PFSK-1 (cell line): Measurements from ENCODE around the gene AKAP9.

Experiments used
- POLR2AphosphoS5 ChIP-seq: IDR thresholded peaks from 2 replicates; pipeline ENCODE4 v1.6.1; 2012; ENCODE audit warnings: low read depth, mild to moderate bottlenecking, control low read depth, low read length, moderate library complexity
- SIN3A ChIP-seq: IDR thresholded peaks from 2 replicates; pipeline ENCODE4 v1.6.1; 2012; ENCODE audit warnings: mild to moderate bottlenecking, low read length, moderate library complexity, borderline replicate concordance; ENCODE audit not compliant: insufficient read depth
- TAF1 ChIP-seq: IDR thresholded peaks from 2 replicates; pipeline ENCODE4 v1.6.1; 2012; ENCODE audit warnings: low read length, control low read depth, borderline replicate concordance; ENCODE audit not compliant: insufficient read depth
- TF ChIP-seq, protein P1 (sequence below), 2 experiments: IDR thresholded peaks; 2 replicates each; pipeline versions ENCODE4 v1.6.1 to v1.8.0; 2011 to 2012; ENCODE audit warnings: low read depth in 2 of 2, low read length in 2 of 2, control low read depth in 1 of 2, inconsistent platforms in 1 of 2, mild to moderate bottlenecking in 1 of 2, moderate library complexity in 1 of 2; ENCODE audit not compliant: insufficient read depth in 1 of 2

DNA sequence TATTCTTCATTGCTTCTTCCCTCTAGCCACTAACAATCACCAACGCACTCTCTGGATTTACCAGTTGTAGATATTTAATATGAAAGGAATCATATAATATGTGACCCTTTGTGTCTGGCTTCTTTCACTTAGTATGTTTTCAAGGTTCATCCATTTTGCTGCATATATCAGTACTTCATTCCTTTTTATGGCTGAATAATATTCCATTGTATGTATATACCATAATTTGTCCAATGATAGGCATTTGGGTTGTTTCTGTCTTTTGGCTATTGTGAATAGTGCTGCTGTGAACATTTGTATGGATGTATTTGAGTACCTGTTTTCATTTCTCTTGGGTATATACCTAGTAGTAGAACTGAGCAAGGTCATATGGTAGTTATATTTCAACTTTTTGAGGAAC lies 7.3 kb downstream of the AKAP9 start:
- TF ChIP-seq SIN3A = no peak
- TF ChIP-seq TAF1 = no peak
- TF ChIP-seq POLR2AphosphoS5 = no peak
- TF ChIP-seq, protein P1, sequence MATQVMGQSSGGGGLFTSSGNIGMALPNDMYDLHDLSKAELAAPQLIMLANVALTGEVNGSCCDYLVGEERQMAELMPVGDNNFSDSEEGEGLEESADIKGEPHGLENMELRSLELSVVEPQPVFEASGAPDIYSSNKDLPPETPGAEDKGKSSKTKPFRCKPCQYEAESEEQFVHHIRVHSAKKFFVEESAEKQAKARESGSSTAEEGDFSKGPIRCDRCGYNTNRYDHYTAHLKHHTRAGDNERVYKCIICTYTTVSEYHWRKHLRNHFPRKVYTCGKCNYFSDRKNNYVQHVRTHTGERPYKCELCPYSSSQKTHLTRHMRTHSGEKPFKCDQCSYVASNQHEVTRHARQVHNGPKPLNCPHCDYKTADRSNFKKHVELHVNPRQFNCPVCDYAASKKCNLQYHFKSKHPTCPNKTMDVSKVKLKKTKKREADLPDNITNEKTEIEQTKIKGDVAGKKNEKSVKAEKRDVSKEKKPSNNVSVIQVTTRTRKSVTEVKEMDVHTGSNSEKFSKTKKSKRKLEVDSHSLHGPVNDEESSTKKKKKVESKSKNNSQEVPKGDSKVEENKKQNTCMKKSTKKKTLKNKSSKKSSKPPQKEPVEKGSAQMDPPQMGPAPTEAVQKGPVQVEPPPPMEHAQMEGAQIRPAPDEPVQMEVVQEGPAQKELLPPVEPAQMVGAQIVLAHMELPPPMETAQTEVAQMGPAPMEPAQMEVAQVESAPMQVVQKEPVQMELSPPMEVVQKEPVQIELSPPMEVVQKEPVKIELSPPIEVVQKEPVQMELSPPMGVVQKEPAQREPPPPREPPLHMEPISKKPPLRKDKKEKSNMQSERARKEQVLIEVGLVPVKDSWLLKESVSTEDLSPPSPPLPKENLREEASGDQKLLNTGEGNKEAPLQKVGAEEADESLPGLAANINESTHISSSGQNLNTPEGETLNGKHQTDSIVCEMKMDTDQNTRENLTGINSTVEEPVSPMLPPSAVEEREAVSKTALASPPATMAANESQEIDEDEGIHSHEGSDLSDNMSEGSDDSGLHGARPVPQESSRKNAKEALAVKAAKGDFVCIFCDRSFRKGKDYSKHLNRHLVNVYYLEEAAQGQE (IDR thresholded peaks at IDR 0.05; ENCODE audit: insufficient read depth in 1 of 2, low read depth in 2 of 2, low read length in 2 of 2) = no peak
